DOHH2 (cell line): ENCODE data around the gene PHF13.
"Not testable (repeated sequence)": the region's sequence is repeated elsewhere in the genome, so short reads cannot be mapped to it uniquely, and the experiment has no call there.

ENCODE experiments used
- H3F3A ChIP-seq: fragments of 200-600 bp; sonication (generic), shearing (Covaris generic); 2 replicates; pipeline ENCODE4 v1.6.0; 2016; ENCODE audit warnings: antibody characterized with exemption, mild to moderate bottlenecking; ENCODE audit not compliant: control insufficient read depth, insufficient read depth
- H3K27ac ChIP-seq: fragments of 200-600 bp; sonication (generic); 2 replicates; pipeline ENCODE4 v1.5.1; 2014; ENCODE audit warnings: low read depth, mild to moderate bottlenecking, low read length, moderate library complexity
- H3K27me3 ChIP-seq: fragments of 200-600 bp; sonication (generic); 2 replicates; pipeline ENCODE4 v1.6.1; 2014; ENCODE audit warnings: mild to moderate bottlenecking, low read length, mixed read lengths; ENCODE audit not compliant: control insufficient read depth
- H3K36me3 ChIP-seq: fragments of 200-600 bp; sonication (generic); 2 replicates; pipeline ENCODE4 v1.6.1; 2014; ENCODE audit warnings: mild to moderate bottlenecking, low read length, moderate library complexity, mixed read lengths; ENCODE audit not compliant: control insufficient read depth
- H3K4me1 ChIP-seq: fragments of 200-600 bp; sonication (generic); 2 replicates; pipeline ENCODE4 v1.6.1; 2014; ENCODE audit warnings: mild to moderate bottlenecking, low read length, mixed read lengths; ENCODE audit not compliant: control insufficient read depth
- H3K4me2 ChIP-seq: fragments of 200-600 bp; sonication (generic); 2 replicates; pipeline ENCODE4 v1.6.0; 2014; ENCODE audit warnings: mild to moderate bottlenecking, low read length, moderate library complexity
- H3K4me3 ChIP-seq: fragments of 200-600 bp; sonication (generic); 2 replicates; pipeline ENCODE4 v1.5.1; 2014; ENCODE audit warnings: mild to moderate bottlenecking, low read length, mixed read lengths
- H3K79me2 ChIP-seq: fragments of 200-600 bp; sonication (generic); 2 replicates; pipeline ENCODE4 v1.6.1; 2014; ENCODE audit warnings: mild to moderate bottlenecking, low read length, mixed read lengths; ENCODE audit not compliant: control insufficient read depth
- H3K9me2 ChIP-seq: fragments of 200-600 bp; sonication (generic); replicated peaks from 2 replicates; pipeline ENCODE4 v1.6.1; 2014; ENCODE audit warnings: mild to moderate bottlenecking, low read length, mixed read lengths; ENCODE audit not compliant: control insufficient read depth
- H3K9me3 ChIP-seq: fragments of 200-600 bp; sonication (generic); 2 replicates; pipeline ENCODE4 v1.6.1; 2014; ENCODE audit warnings: antibody characterized with exemption, low read length, mixed read lengths; ENCODE audit not compliant: control insufficient read depth, insufficient read depth
- H4K20me1 ChIP-seq: fragments of 200-600 bp; sonication (generic); 2 replicates; pipeline ENCODE4 v1.6.0; 2014; ENCODE audit warnings: low read depth, mild to moderate bottlenecking, antibody characterized with exemption, low read length, moderate library complexity; ENCODE audit not compliant: control insufficient read depth, insufficient read depth
- CTCF ChIP-seq: fragments of 200-600 bp; sonication (generic); IDR thresholded peaks from one replicate; pipeline ENCODE4 v1.5.1; 2014; ENCODE audit warnings: antibody characterized with exemption, mild to moderate bottlenecking, low read depth, low read length; ENCODE audit not compliant: poor library complexity, severe bottlenecking
- EZH2phosphoT487 ChIP-seq: fragments of 200-600 bp; sonication (generic); IDR thresholded peaks from 2 replicates; pipeline ENCODE4 v1.6.1; 2017; ENCODE audit warnings: borderline replicate concordance, mild to moderate bottlenecking, antibody characterized with exemption, low read length, moderate library complexity, mixed read lengths

Gene PHF13

GRCh38 chr1:6635161-6635909 is 21.8 kb downstream of the PHF13 start:
- H3K36me3 ChIP-seq = peaks cover 74% of the 10 kb centered on the region
- no peaks in the 10 kb centered on the region for H4K20me1 ChIP-seq
- H3K79me2 ChIP-seq = no peaks in the 10 kb centered on the region
- no peak overlapping the region for H3K4me2 ChIP-seq
- no peaks in the 10 kb centered on the region for H3K27me3 ChIP-seq
- no peak for TF ChIP-seq EZH2phosphoT487
- no peak for TF ChIP-seq CTCF
- H3K9me3 ChIP-seq = no peaks in the 10 kb centered on the region
- H3K9me2 ChIP-seq = no peaks in the 10 kb centered on the region
- H3K27ac ChIP-seq = no peak overlapping the region
- H3K4me3 ChIP-seq = no peak overlapping the region
- peaks cover 2% of the 10 kb centered on the region; the same call in 1 of the 2 replicates for H3F3A ChIP-seq
- H3K4me1 ChIP-seq = no peaks in the 10 kb centered on the region

DNA sequence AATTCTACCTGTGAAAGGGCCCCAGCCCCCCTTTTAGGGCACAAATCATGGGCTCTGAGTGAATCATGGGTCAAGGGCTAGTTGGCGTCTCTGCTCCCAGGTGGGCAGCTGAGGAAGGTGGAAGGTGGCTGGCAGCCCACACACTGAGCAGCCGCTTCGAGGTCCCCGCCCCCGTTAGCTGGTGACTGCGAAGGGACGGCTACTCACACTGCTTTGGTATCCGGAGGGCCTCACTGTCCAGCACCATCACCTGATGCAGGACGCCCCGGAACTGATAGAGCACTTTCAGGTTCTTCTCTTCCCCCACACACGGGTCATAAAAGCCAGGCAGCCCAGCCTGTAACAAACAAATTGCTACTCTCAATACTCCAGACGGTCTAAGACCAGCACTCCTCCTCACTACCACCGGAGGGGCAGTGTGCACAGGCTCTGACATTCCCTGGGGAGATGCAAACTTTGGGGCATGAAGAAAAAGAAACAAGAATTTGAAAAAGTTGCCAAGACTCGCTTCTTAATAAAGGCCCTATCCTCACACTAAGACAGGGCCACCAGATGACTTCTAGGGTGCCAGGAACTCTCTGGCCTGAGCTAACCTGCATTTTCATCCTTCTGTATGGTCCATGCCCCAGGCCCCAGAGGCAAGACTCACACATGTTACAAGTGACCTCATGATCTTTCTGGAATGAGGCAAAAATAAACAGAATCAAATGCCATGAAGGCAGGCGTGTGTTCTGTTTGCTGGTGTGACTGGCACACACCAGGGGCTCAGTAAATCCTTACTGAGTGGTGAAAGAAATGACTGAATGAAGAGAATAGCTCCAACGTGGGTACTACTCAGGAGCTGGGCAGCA is 22.6 kb downstream of the PHF13 start:
- no peaks in the 10 kb centered on the region for H3K27me3 ChIP-seq
- H3K9me2 ChIP-seq = no peaks in the 10 kb centered on the region
- H3K4me1 ChIP-seq = no peaks in the 10 kb centered on the region
- H3K36me3 ChIP-seq = peaks cover 73% of the 10 kb centered on the region
- H4K20me1 ChIP-seq = no peaks in the 10 kb centered on the region
- no peaks in the 10 kb centered on the region for H3K79me2 ChIP-seq
- H3K27ac ChIP-seq = no peak overlapping the region
- H3K4me2 ChIP-seq = no peak overlapping the region
- H3K9me3 ChIP-seq = no peaks in the 10 kb centered on the region
- no peak overlapping the region for H3K4me3 ChIP-seq
- H3F3A ChIP-seq = peaks cover 2% of the 10 kb centered on the region; the same call in 1 of the 2 replicates
- TF ChIP-seq CTCF (no peak), EZH2phosphoT487 (no peak)

DNA sequence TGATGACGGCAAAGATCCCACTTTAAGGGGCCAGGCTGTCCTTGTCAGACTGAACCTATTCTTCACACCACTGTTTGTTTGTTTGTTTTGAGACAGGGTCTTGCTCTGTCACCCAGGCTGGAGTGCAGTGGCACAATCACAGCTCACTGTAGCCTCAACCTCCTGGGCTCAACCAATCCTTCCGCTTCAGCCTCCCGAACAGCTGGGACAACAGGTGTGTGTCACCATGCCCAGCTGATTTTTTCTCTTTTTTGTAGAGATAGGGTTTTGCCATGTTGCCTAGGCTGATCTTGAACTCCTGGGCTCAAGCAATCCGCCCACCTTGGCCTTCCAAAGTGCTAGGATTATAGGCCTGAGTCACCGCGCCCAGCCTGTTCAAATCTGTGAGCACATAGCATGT is 23.2 kb downstream of the PHF13 start:
- H3K4me3 ChIP-seq, H3K9me2 ChIP-seq, H3K4me1 ChIP-seq, H4K20me1 ChIP-seq, H3K4me2 ChIP-seq, H3K27ac ChIP-seq, H3F3A ChIP-seq, H3K27me3 ChIP-seq, H3K9me3 ChIP-seq, H3K79me2 ChIP-seq: not testable (repeated sequence)
- H3K36me3 ChIP-seq = peaks cover 77% of the 10 kb centered on the region

GRCh38 chr1:6637770-6638169 is 24.2 kb downstream of the PHF13 start:
- Histone ChIP-seq H3K9me3 (no peaks in the 10 kb centered on the region), H3K4me3 (no peak overlapping the region), H3K79me2 (no peaks in the 10 kb centered on the region), H3K36me3 (peaks cover 73% of the 10 kb centered on the region), H3K27ac (no peak overlapping the region), H3F3A (peaks cover 2% of the 10 kb centered on the region; the same call in 1 of the 2 replicates), H3K4me2 (no peak overlapping the region), H3K9me2 (no peaks in the 10 kb centered on the region), H4K20me1 (no peaks in the 10 kb centered on the region), H3K27me3 (no peaks in the 10 kb centered on the region), H3K4me1 (no peaks in the 10 kb centered on the region)
- TF ChIP-seq EZH2phosphoT487 (no peak), CTCF (no peak)
